Kidney (tissue), 14 donors: ENCODE measurements around the gene MSI2. TPM values are rescaled to one million over a fixed set of nuclear protein-coding genes. Genes with fewer than 3 reads are reported as not detected.

Experiments used
- DNase-seq, 5 donors: peaks; one replicate each; pipeline ENCODE4 v3.0.0-alpha.2; 2013 to 2020
- FAIRE-seq: peaks from 2 replicates; lab custom pipeline; 2012; peaks lifted over from hg19 to GRCh38; lab: Jason Lieb, UNC
- H3K27ac ChIP-seq, 2 donors: one replicate each; pipeline ENCODE4 v1.7.0; 2013; ENCODE audit warnings: low read depth in 2 of 2, low read length in 2 of 2, inconsistent platforms in 1 of 2
- H3K27me3 ChIP-seq: one replicate; pipeline ENCODE4 v1.7.1; 2013; ENCODE audit warnings: low read length, inconsistent platforms; ENCODE audit not compliant: control insufficient read depth, insufficient read depth
- H3K36me3 ChIP-seq, 3 donors: one replicate each; pipeline versions ENCODE4 v1.7.0 to v1.7.1; 2013; ENCODE audit warnings: low read length in 3 of 3, control low read depth in 1 of 3, inconsistent platforms in 1 of 3; ENCODE audit not compliant: insufficient read depth in 3 of 3, control insufficient read depth in 2 of 3
- H3K4me1 ChIP-seq, 3 donors: one replicate each; pipeline versions ENCODE4 v1.7.0 to v1.7.1; 2013; ENCODE audit warnings: low read length in 3 of 3, inconsistent platforms in 1 of 3, low read depth in 1 of 3; ENCODE audit not compliant: control insufficient read depth in 2 of 3, insufficient read depth in 2 of 3
- H3K4me3 ChIP-seq, 3 donors: one replicate each; pipeline versions ENCODE4 v1.7.0 to v1.8.1; 2013; ENCODE audit warnings: low read length in 3 of 3, control low read depth in 1 of 3, inconsistent platforms in 1 of 3
- H3K9ac ChIP-seq, 3 donors: one replicate each; pipeline versions ENCODE4 v1.7.0 to v1.7.1; 2013; ENCODE audit warnings: low read length in 3 of 3, control low read depth in 1 of 3, inconsistent platforms in 1 of 3
- H3K9me3 ChIP-seq, 3 donors: one replicate each; pipeline versions ENCODE4 v1.7.0 to v1.7.1; 2013; ENCODE audit warnings: low read length in 3 of 3, control low read depth in 1 of 3, inconsistent platforms in 1 of 3; ENCODE audit not compliant: control insufficient read depth in 2 of 3, insufficient read depth in 1 of 3
- intact Hi-C: fragments of 100-400 bp; cut with DNase I; formaldehyde crosslinking; loops from one replicate; pipeline ENCODE4 v1.11.1; 2022
- polyA plus RNA-seq: library from polyadenylated mRNA; stranded (reverse); fragments of 350-450 nt; fragmentation: Illumina TruSeq; extraction: RNeasy Lipid Tissue Mini Kit (QIAGEN cat#74804); gene quantifications from one replicate; pipeline ENCODE4 v1.2.3, GENCODE V29; 2014; ENCODE audit warnings: low read depth, low replicate concordance; ENCODE audit not compliant: insufficient read depth
- total RNA-seq: library from RNA; stranded (reverse); fragmentation: NEBNext Ultra II Directional; extraction: Animal tissue kit (Norgen Biotek cat#: 25700); gene quantifications from one replicate; pipeline ENCODE4 v1.2.1, GENCODE V29; 2021
- TF ChIP-seq, protein P1 (sequence below): IDR thresholded peaks from 3 replicates; pipeline ENCODE4 v1.5.1; 2012; ENCODE audit warnings: mild to moderate bottlenecking, moderate library complexity, borderline replicate concordance; ENCODE audit not compliant: insufficient read depth; ENCODE audit errors: extremely low read depth
- donor health status: control.
- donor health status: control.
- donor health status: control.
- donor health status: control.
- donor health status: control.
- donor health status: DM: yes; HTN: yes; CAD: no.
- donor health status: Normal renal cell carcinoma (clear cell type).

The MSI2 gene
- total and polyA plus RNA-seq, 2 donors from 2014 or later: 69.2 to 151 TPM

- Histone ChIP-seq H3K9ac (no peak overlapping the region), H3K36me3 (no peaks in the 10 kb centered on the region), H3K4me3 (no peak overlapping the region), H3K4me1 (peaks cover 14 to 46% (median 34%) of the 10 kb centered on the region in 3 donors), H3K9me3 (no peaks in the 10 kb centered on the region), H3K27me3 (no peaks in the 10 kb centered on the region), H3K27ac (peak overlapping the region in 1 of 2 donors; percentile 29)
- FAIRE-seq: no peak
- DNase-seq: no peak
- TF ChIP-seq, protein P1, sequence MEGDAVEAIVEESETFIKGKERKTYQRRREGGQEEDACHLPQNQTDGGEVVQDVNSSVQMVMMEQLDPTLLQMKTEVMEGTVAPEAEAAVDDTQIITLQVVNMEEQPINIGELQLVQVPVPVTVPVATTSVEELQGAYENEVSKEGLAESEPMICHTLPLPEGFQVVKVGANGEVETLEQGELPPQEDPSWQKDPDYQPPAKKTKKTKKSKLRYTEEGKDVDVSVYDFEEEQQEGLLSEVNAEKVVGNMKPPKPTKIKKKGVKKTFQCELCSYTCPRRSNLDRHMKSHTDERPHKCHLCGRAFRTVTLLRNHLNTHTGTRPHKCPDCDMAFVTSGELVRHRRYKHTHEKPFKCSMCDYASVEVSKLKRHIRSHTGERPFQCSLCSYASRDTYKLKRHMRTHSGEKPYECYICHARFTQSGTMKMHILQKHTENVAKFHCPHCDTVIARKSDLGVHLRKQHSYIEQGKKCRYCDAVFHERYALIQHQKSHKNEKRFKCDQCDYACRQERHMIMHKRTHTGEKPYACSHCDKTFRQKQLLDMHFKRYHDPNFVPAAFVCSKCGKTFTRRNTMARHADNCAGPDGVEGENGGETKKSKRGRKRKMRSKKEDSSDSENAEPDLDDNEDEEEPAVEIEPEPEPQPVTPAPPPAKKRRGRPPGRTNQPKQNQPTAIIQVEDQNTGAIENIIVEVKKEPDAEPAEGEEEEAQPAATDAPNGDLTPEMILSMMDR: no peak
- intact Hi-C loops: no loop called here
Observed at GRCh38 chr17:57436565-57436964, 180.2 kb downstream of the MSI2 start.

DNA sequence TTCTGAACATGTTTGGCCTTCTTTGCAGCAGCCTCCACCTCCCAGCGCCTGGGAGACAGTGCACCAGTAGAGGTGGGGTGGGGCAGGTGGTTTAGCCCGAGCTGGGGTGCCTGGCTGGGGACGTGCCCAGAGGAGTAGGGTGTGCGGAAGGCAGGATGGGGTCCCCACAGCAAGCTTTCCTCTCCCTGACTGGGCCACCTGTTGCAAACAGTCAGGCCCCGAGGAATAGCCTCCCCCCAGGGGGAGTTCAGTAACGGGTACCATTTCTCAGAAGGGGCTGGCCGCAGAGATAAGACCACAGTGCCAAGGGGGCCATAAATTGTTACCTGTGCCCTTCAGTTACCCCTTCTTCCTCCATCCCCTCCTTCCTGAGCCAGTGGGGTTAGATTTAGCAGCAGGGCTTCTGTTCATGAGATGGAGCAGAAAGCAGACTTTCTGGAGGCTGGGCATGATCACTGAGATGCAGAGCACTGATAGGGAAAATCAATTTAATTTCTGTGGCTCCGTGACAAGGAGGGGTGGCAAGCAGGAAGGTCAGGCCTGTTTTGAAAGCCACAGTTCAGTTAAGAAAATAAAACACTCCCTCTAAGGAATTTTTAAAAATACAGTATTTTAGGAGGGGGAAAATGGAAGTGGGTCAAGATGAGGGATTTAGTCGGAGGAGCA, 181.9 kb downstream of the MSI2 start:
- no peaks in the 10 kb centered on the region for H3K9me3 ChIP-seq
- no peak for FAIRE-seq
- no peak overlapping the region for H3K4me3 ChIP-seq
- no peaks in the 10 kb centered on the region for H3K36me3 ChIP-seq
- H3K4me1 ChIP-seq: peaks cover 15 to 48% (median 30%) of the 10 kb centered on the region in 3 donors
- no peaks in the 10 kb centered on the region for H3K27me3 ChIP-seq
- DNase-seq: no peak
- H3K27ac ChIP-seq: peak overlapping the region; percentile 7 to 52
- TF ChIP-seq, protein P1: no peak
- H3K9ac ChIP-seq: no peak overlapping the region
- intact Hi-C loops: no loop called here

DNA sequence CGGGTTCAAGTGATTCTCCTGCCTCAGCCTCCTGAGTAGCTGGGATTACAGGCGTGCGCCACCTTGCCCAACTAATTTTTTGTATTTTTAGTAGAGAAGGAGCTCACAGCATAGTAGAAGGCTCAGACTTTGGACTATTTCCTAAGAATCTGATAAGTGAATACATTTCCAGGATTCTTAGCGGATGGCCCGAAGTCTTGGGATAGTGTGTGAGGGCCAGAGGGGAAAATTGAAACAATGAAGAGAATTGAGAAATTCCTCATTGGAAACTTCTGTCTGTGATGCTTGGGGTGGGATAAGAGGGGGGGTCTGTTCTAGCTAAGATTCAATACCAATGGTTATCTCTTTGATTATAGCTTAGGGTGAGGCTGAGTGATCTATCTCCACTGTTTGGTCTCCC, 183.3 kb downstream of the MSI2 start:
- Histone ChIP-seq H3K9ac (peak overlapping the region in 1 of 3 donors; percentile 14), H3K4me1 (peaks cover 15 to 56% (median 30%) of the 10 kb centered on the region in 3 donors), H3K4me3 (no peak overlapping the region), H3K27ac (peak overlapping the region; percentile 81 to 92), H3K9me3 (no peaks in the 10 kb centered on the region), H3K36me3 (no peaks in the 10 kb centered on the region), H3K27me3 (no peaks in the 10 kb centered on the region)
- TF ChIP-seq, protein P1: no peak
- intact Hi-C loops: no loop called here
- no peak for FAIRE-seq
- DNase-seq: no peak
